Suprapubic skin (tissue), 3 donors: ENCODE results near the gene STAT1.

ENCODE experiments used
- EP300 ChIP-seq: sonication (generic); formaldehyde crosslinking; IDR thresholded peaks from one replicate; pipeline ENCODE4 v1.6.1; 2017; ENCODE audit warnings: antibody characterized with exemption
- TF ChIP-seq, protein P1 (sequence below), 2 donors: fragments of 200-600 bp in 1 of 2; fragments of 450-650 bp in 1 of 2; sonication (generic) in 1 of 2; IDR thresholded peaks; one replicate each; pipeline ENCODE4 v1.5.1; 2016 to 2019; ENCODE audit warnings: antibody characterized with exemption in 2 of 2, mild to moderate bottlenecking in 1 of 2, moderate library complexity in 1 of 2

- TF ChIP-seq EP300, result no peak
- TF ChIP-seq, protein P1, sequence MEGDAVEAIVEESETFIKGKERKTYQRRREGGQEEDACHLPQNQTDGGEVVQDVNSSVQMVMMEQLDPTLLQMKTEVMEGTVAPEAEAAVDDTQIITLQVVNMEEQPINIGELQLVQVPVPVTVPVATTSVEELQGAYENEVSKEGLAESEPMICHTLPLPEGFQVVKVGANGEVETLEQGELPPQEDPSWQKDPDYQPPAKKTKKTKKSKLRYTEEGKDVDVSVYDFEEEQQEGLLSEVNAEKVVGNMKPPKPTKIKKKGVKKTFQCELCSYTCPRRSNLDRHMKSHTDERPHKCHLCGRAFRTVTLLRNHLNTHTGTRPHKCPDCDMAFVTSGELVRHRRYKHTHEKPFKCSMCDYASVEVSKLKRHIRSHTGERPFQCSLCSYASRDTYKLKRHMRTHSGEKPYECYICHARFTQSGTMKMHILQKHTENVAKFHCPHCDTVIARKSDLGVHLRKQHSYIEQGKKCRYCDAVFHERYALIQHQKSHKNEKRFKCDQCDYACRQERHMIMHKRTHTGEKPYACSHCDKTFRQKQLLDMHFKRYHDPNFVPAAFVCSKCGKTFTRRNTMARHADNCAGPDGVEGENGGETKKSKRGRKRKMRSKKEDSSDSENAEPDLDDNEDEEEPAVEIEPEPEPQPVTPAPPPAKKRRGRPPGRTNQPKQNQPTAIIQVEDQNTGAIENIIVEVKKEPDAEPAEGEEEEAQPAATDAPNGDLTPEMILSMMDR (IDR thresholded peaks at IDR 0.05), result no peak
These were observed 78.9 kb downstream of the STAT1 start for GRCh38 chr2:190935054-190935453.
